Kidney epithelial cell (primary cell): Measurements from ENCODE around the gene SPRED3. TPM values are rescaled to one million over a fixed set of nuclear protein-coding genes. Genes with fewer than 3 reads are reported as not detected.

Experiments
- total RNA-seq: library from RNA; depleted of rRNA; stranded (reverse); fragments of >200 nt; gene quantifications from 2 replicates; pipeline ENCODE4 v1.2.3, GENCODE V29; 2015

Gene SPRED3
- total RNA-seq, 1 donor from 2014 or later, result 4.3 TPM

Other genes starting within 250 kb of the SPRED3 start
- 1.5 and 2.1 TPM in 2 replicates for gene DPF1, start 164.5 kb upstream of the SPRED3 start, total RNA-seq
- 1.6 and 5.3 TPM in 2 replicates for gene PPP1R14A, start 132.3 kb upstream of the SPRED3 start, total RNA-seq
- gene SPINT2, start 124.1 kb upstream of the SPRED3 start, total RNA-seq, result 591 and 806 TPM in 2 replicates
- gene C19orf33, start 84.4 kb upstream of the SPRED3 start, total RNA-seq, result 273 and 300 TPM in 2 replicates
- 66.7 and 80.6 TPM in 2 replicates for gene YIF1B, start 72.8 kb upstream of the SPRED3 start, total RNA-seq
- gene KCNK6, start 68.9 kb upstream of the SPRED3 start, total RNA-seq, result 3.6 and 4.1 TPM in 2 replicates
- gene CATSPERG, start 52.9 kb upstream of the SPRED3 start, total RNA-seq, result 1.2 and 1.7 TPM in 2 replicates
- 316 and 367 TPM in 2 replicates for gene PSMD8, start 14.1 kb upstream of the SPRED3 start, total RNA-seq
- gene GGN, start 663 bp upstream of the SPRED3 start, total RNA-seq, result 0.07 and 1.4 TPM in 2 replicates
- 17.8 and 22.2 TPM in 2 replicates for gene FAM98C, start 14.4 kb downstream of the SPRED3 start, total RNA-seq
- gene RASGRP4, start 37.5 kb downstream of the SPRED3 start, total RNA-seq, result not detected in 2 replicates
- 0.07 and 0.17 TPM in 2 replicates for gene RYR1, start 45.0 kb downstream of the SPRED3 start, total RNA-seq
- gene MAP4K1, start 229.3 kb downstream of the SPRED3 start, total RNA-seq, result 1.3 and 4.7 TPM in 2 replicates
- gene EIF3K, start 230.5 kb downstream of the SPRED3 start, total RNA-seq, result 644 and 653 TPM in 2 replicates